SU-DHL-6 (cell line): ENCODE measurements around the gene SEC14L1.

Source experiments
- H2AFZ ChIP-seq: fragments of 200-600 bp; sonication (generic); 2 replicates; pipeline ENCODE4 v1.6.1; 2014; ENCODE audit warnings: low read depth, mild to moderate bottlenecking, moderate library complexity, mixed read lengths, antibody characterized with exemption, low read length; ENCODE audit not compliant: severe bottlenecking
- H3F3A ChIP-seq: fragments of 200-600 bp; shearing (Covaris generic); 2 replicates; pipeline ENCODE4 v1.6.0; 2016; ENCODE audit warnings: antibody characterized with exemption, mild to moderate bottlenecking; ENCODE audit not compliant: insufficient read depth
- H3K27ac ChIP-seq: fragments of 200-600 bp; sonication (generic); 2 replicates; pipeline ENCODE4 v1.5.1; 2016; ENCODE audit warnings: low read depth, mild to moderate bottlenecking, low read length, moderate library complexity, mixed read lengths
- H3K27me3 ChIP-seq: fragments of 200-600 bp; sonication (generic), shearing (Covaris generic); 2 replicates; pipeline ENCODE4 v1.6.0; 2014; ENCODE audit warnings: mild to moderate bottlenecking, low read length
- H3K36me3 ChIP-seq: fragments of 200-600 bp; sonication (generic); 2 replicates; pipeline ENCODE4 v1.6.1; 2014; ENCODE audit warnings: mild to moderate bottlenecking, low read length, mixed read lengths
- H3K4me2 ChIP-seq: fragments of 300-600, 200-600 bp; shearing (Covaris generic), sonication (generic); 2 replicates; pipeline ENCODE4 v1.6.0; 2014; ENCODE audit warnings: low read length, low read depth, mild to moderate bottlenecking; ENCODE audit not compliant: poor library complexity, severe bottlenecking
- H3K4me3 ChIP-seq: fragments of 200-600 bp; sonication (generic); 2 replicates; pipeline ENCODE4 v1.5.1; 2014; ENCODE audit warnings: antibody characterized with exemption, low read length, mild to moderate bottlenecking, mixed read lengths; ENCODE audit not compliant: insufficient read depth, poor library complexity, severe bottlenecking
- H3K79me2 ChIP-seq: fragments of 200-600 bp; sonication (generic); 2 replicates; pipeline ENCODE4 v1.6.1; 2014; ENCODE audit warnings: mild to moderate bottlenecking, low read length, moderate library complexity; ENCODE audit not compliant: insufficient read depth
- H3K9ac ChIP-seq: fragments of 200-600 bp; sonication (generic); 2 replicates; pipeline ENCODE4 v1.7.0; 2014; ENCODE audit warnings: mild to moderate bottlenecking, low read length
- H3K9me2 ChIP-seq: fragments of 200-600 bp; sonication (generic); replicated peaks from 2 replicates; pipeline ENCODE4 v1.6.1; 2014; ENCODE audit warnings: low read length; ENCODE audit not compliant: insufficient read depth
- H3K9me3 ChIP-seq: fragments of 200-600 bp; sonication (generic); 2 replicates; pipeline ENCODE4 v1.6.1; 2014; ENCODE audit warnings: low read length, mixed read lengths; ENCODE audit not compliant: insufficient read depth
- H4K20me1 ChIP-seq: fragments of 200-600 bp; sonication (generic); 2 replicates; pipeline ENCODE4 v1.6.1; 2014; ENCODE audit warnings: low read depth, mild to moderate bottlenecking, antibody characterized with exemption, low read length, moderate library complexity, mixed read lengths
- CTCF ChIP-seq: fragments of 200-600 bp; sonication (generic); IDR thresholded peaks from one replicate; pipeline ENCODE4 v1.5.1; 2017; ENCODE audit warnings: antibody characterized with exemption, mild to moderate bottlenecking, low read length, moderate library complexity; ENCODE audit not compliant: insufficient read depth, poor library complexity, severe bottlenecking
- EZH2phosphoT487 ChIP-seq: fragments of 200-600 bp; sonication (generic), shearing (Covaris generic); conservative IDR thresholded peaks from 2 replicates; pipeline ENCODE4 v1.6.1; 2018; ENCODE audit warnings: mild to moderate bottlenecking, antibody characterized with exemption, low read length, moderate library complexity, mixed read lengths

Gene SEC14L1

GRCh38 chr17:77200711-77201110 lies 59.9 kb downstream of the SEC14L1 start:
- no peak overlapping the region for H3K27ac ChIP-seq
- H3F3A ChIP-seq, result no peaks in the 10 kb centered on the region
- H3K4me3 ChIP-seq, result no peak overlapping the region
- H3K36me3 ChIP-seq, result peaks cover 5% of the 10 kb centered on the region; the same call in 1 of the 2 replicates
- H3K9me2 ChIP-seq, result no peaks in the 10 kb centered on the region
- H2AFZ ChIP-seq, result no peak overlapping the region
- no peaks in the 10 kb centered on the region for H3K79me2 ChIP-seq
- H3K4me2 ChIP-seq, result no peak overlapping the region
- no peaks in the 10 kb centered on the region for H4K20me1 ChIP-seq
- no peaks in the 10 kb centered on the region for H3K27me3 ChIP-seq
- no peak for TF ChIP-seq EZH2phosphoT487
- TF ChIP-seq CTCF, result no peak
- H3K9ac ChIP-seq, result no peak overlapping the region
- no peaks in the 10 kb centered on the region for H3K9me3 ChIP-seq

GRCh38 chr17:77203436-77203835 lies 62.7 kb downstream of the SEC14L1 start:
- Histone ChIP-seq H3K4me3 (no peak overlapping the region), H3K4me2 (no peak overlapping the region), H3K9me3 (no peaks in the 10 kb centered on the region), H3K27ac (no peak overlapping the region), H3K9me2 (no peaks in the 10 kb centered on the region), H3K9ac (no peak overlapping the region), H4K20me1 (no peaks in the 10 kb centered on the region), H3K36me3 (no peaks in the 10 kb centered on the region), H3K79me2 (no peaks in the 10 kb centered on the region), H2AFZ (no peak overlapping the region), H3F3A (no peaks in the 10 kb centered on the region), H3K27me3 (no peaks in the 10 kb centered on the region)
- TF ChIP-seq CTCF, result no peak
- no peak for TF ChIP-seq EZH2phosphoT487

GRCh38 chr17:77203846-77204245 lies 63.1 kb downstream of the SEC14L1 start:
- H3K9ac ChIP-seq, result no peak overlapping the region
- no peak overlapping the region for H3K4me3 ChIP-seq
- no peak overlapping the region for H3K27ac ChIP-seq
- no peaks in the 10 kb centered on the region for H3K79me2 ChIP-seq
- no peaks in the 10 kb centered on the region for H3F3A ChIP-seq
- H3K9me3 ChIP-seq, result no peaks in the 10 kb centered on the region
- no peak overlapping the region for H2AFZ ChIP-seq
- no peak overlapping the region for H3K4me2 ChIP-seq
- no peaks in the 10 kb centered on the region for H3K27me3 ChIP-seq
- no peaks in the 10 kb centered on the region for H4K20me1 ChIP-seq
- H3K9me2 ChIP-seq, result no peaks in the 10 kb centered on the region
- TF ChIP-seq CTCF (no peak), EZH2phosphoT487 (no peak)
- H3K36me3 ChIP-seq, result no peaks in the 10 kb centered on the region

DNA sequence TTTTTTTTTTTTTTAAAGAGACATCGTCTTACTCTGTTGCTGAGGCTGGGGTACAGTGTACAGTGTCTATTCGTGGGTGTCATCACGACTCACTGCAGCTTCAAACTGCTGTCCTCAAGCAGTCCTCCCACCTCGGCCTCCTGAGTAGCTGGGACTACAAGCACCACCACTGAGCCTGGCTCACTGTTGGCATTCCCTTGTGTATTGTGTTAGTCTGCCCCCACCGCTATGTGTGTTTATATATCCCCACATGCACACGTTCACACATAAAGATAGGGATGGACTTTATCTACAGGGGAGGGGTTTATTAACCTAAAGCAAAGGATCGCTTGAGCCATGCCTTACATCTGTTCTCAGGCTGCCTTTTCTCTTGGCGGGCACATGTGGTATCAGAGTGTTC lies 63.8 kb downstream of the SEC14L1 start:
- Histone ChIP-seq H3K4me2 (no peak overlapping the region), H3K4me3 (no peak overlapping the region), H3K9me2 (no peaks in the 10 kb centered on the region), H3K36me3 (no peaks in the 10 kb centered on the region), H3F3A (no peaks in the 10 kb centered on the region), H3K27me3 (no peaks in the 10 kb centered on the region), H3K9me3 (no peaks in the 10 kb centered on the region), H2AFZ (no peak overlapping the region), H3K9ac (no peak overlapping the region), H3K27ac (no peak overlapping the region), H3K79me2 (no peaks in the 10 kb centered on the region), H4K20me1 (no peaks in the 10 kb centered on the region)
- no peak for TF ChIP-seq CTCF
- no peak for TF ChIP-seq EZH2phosphoT487
